GM12873 (cell line): ENCODE results near the gene ASCC1.

ENCODE experiments used
- TF ChIP-seq, protein P1 (sequence below): IDR thresholded peaks from 2 replicates; pipeline ENCODE4 v1.5.1; 2012; ENCODE audit warnings: low read depth, mild to moderate bottlenecking, moderate library complexity, low read length, control low read depth; ENCODE audit not compliant: insufficient read depth; ENCODE audit errors: missing control alignments

Gene ASCC1

DNA sequence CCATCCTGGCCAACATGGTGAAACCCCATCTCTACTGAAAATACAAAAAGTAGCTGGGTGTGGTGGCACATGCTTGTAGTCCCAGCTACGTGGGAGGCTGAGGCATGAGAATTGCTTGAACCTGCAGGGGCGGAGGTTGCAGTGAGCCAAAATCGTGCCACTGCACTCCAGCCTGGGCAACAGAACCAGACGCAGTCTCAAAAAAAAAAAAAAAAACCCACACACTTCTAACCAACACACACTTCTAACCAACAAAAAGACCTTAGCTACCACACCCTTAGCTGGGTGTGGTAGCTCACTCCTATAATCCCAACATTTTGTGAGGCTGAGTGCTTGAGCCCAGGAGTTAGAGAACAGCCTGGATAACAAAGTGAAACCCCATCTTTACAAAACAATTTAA lies 93.9 kb downstream of the ASCC1 start:
- TF ChIP-seq, protein P1, sequence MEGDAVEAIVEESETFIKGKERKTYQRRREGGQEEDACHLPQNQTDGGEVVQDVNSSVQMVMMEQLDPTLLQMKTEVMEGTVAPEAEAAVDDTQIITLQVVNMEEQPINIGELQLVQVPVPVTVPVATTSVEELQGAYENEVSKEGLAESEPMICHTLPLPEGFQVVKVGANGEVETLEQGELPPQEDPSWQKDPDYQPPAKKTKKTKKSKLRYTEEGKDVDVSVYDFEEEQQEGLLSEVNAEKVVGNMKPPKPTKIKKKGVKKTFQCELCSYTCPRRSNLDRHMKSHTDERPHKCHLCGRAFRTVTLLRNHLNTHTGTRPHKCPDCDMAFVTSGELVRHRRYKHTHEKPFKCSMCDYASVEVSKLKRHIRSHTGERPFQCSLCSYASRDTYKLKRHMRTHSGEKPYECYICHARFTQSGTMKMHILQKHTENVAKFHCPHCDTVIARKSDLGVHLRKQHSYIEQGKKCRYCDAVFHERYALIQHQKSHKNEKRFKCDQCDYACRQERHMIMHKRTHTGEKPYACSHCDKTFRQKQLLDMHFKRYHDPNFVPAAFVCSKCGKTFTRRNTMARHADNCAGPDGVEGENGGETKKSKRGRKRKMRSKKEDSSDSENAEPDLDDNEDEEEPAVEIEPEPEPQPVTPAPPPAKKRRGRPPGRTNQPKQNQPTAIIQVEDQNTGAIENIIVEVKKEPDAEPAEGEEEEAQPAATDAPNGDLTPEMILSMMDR, result no peak

GRCh38 chr10:72121389-72121788 lies 94.7 kb downstream of the ASCC1 start:
- TF ChIP-seq, protein P1, result no peak

- TF ChIP-seq, protein P1, result no peak
Observed at GRCh38 chr10:72116372-72116771, 99.7 kb downstream of the ASCC1 start.

GRCh38 chr10:72114706-72115450 lies 101.2 kb downstream of the ASCC1 start:
- TF ChIP-seq, protein P1, result no peak

- TF ChIP-seq, protein P1, result no peak
Observed at GRCh38 chr10:72110673-72111401, 105.2 kb downstream of the ASCC1 start.

DNA sequence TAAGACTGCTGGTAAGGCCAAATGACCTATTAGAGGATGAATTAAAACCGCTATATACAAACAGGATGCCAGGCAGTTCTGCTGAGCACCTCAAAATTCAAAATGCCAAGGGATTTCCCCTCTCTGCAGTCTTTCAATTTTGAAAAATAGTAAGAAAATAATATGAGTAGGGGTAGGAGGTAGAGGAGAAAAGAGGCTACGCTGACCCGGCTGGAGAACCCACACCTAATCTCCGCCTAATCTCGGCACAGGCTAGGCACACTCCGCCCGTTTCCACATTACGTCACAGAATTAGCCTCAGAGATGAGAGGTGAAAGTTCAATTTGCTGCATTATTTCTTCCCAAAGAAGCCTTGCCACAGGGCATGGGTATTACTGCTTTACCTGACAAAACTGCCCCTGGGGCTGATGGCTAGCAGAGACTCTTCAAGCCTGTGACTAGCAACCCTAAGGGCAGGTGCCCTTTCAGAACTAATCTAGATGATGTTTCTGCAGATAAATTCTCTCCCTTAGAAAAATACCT lies 106.4 kb downstream of the ASCC1 start:
- TF ChIP-seq, protein P1, result no peak
